GM13977 (cell line): ENCODE measurements around the gene HOXA6.

Experiments
- DNase-seq: peaks from one replicate; pipeline ENCODE4 v3.0.0; 2012; ENCODE audit warnings: low spot score
- in situ Hi-C: fragments of 300-500 bp; cut with MboI; formaldehyde crosslinking; loops from one replicate; pipeline ENCODE4 v1.12.0; 2022; ENCODE audit warnings: low sequenced_read_pairs, low pct_unique_long_range_greater_than_20kb, mixed read lengths, inconsistent platforms; ENCODE audit not compliant: unreplicated experiment
- TF ChIP-seq, protein P1 (sequence below): IDR thresholded peaks from 2 replicates; pipeline ENCODE4 v1.5.1; 2012; ENCODE audit warnings: mild to moderate bottlenecking, control low read depth; ENCODE audit not compliant: insufficient read depth; ENCODE audit errors: extremely low read depth, missing control alignments

Gene HOXA6

DNA sequence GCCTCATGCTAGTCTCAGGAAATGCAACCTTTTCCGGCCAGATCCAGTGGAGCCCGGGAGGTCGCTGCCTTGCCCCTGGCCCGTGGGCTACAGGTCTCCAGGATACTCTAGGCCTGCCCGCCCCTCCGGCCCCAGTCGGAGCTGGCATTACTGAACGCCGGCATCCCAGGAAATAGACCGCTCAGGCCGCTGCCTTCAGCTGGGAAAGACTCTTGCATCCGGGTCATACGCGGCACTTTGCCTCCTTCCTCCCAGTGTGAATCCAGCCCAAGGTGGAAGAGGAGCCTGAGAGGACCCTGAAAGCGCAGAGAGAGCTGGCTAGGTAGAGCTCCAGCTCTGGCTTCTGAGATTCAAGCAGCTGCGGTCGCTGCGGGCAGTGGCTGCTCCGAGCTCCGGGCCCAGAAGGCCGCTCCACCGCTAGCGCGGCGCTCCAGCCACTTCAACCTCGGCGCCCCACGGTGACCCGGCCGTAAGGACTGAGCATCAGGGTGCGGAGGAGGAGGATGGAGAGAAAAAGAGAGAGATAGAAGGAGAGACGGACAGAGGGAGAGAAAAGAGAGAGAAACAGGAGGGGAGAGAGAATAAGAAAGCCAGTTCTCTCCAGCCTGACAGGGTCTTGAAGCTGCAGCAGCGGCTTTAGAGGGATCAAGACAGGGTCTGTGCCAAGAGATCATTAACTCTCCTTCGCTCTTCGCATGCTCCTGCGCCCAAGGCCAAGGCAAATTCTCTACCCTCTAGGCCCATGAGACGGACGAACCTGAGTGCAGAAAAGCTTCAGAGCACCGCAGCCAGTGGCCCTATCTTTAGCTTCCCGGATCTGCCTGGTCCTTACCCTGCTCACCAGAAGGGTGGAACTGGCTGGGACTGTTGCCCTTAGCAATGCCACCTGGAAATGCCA lies 28.3 kb upstream of the HOXA6 start:
- DNase-seq: no peak
- TF ChIP-seq, protein P1, sequence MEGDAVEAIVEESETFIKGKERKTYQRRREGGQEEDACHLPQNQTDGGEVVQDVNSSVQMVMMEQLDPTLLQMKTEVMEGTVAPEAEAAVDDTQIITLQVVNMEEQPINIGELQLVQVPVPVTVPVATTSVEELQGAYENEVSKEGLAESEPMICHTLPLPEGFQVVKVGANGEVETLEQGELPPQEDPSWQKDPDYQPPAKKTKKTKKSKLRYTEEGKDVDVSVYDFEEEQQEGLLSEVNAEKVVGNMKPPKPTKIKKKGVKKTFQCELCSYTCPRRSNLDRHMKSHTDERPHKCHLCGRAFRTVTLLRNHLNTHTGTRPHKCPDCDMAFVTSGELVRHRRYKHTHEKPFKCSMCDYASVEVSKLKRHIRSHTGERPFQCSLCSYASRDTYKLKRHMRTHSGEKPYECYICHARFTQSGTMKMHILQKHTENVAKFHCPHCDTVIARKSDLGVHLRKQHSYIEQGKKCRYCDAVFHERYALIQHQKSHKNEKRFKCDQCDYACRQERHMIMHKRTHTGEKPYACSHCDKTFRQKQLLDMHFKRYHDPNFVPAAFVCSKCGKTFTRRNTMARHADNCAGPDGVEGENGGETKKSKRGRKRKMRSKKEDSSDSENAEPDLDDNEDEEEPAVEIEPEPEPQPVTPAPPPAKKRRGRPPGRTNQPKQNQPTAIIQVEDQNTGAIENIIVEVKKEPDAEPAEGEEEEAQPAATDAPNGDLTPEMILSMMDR: no peak
- in situ Hi-C loops: no loop called here

DNA sequence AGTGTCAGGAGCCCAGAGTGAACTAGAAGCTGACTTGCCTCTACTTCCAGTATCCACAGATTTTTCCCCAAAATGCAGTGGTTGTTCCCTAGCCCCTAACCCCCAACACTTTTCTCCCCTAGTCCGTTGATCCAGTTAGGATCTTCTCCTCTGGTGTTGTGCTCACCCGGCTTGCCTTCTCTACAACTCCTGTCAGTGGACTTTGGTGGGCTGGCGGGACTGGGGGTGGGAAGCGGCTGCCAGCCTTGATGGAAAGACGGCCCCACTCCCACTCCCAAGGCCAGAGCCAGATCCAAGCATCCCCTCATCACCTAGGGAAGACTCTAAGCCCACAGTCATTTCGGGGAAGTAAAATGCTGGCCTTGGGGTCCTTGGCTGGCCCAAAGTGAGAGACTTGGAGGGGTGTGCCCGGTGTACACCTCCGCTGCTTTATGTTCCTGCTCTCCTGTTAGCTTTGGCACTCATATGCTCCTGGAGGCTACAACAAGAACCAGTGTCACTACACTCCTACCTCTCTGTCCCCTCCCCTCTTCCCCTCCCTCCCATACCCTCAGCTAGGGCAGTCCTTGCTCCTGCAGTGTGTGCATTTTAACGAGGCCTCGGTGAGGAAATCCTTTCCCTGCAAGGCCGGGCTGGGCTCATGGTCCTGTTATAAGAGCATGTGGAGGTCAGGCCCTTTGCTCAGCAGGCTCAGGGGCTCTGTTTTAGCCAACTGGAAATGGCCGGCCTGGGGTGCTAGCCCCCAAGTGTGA lies 27.5 kb upstream of the HOXA6 start:
- TF ChIP-seq, protein P1: no peak
- DNase-seq: no peak
- in situ Hi-C loops: loop anchor here (25.0 kb wide), 1 partner anchor 813 kb away; no protein-coding TSS in a partner anchor

DNA sequence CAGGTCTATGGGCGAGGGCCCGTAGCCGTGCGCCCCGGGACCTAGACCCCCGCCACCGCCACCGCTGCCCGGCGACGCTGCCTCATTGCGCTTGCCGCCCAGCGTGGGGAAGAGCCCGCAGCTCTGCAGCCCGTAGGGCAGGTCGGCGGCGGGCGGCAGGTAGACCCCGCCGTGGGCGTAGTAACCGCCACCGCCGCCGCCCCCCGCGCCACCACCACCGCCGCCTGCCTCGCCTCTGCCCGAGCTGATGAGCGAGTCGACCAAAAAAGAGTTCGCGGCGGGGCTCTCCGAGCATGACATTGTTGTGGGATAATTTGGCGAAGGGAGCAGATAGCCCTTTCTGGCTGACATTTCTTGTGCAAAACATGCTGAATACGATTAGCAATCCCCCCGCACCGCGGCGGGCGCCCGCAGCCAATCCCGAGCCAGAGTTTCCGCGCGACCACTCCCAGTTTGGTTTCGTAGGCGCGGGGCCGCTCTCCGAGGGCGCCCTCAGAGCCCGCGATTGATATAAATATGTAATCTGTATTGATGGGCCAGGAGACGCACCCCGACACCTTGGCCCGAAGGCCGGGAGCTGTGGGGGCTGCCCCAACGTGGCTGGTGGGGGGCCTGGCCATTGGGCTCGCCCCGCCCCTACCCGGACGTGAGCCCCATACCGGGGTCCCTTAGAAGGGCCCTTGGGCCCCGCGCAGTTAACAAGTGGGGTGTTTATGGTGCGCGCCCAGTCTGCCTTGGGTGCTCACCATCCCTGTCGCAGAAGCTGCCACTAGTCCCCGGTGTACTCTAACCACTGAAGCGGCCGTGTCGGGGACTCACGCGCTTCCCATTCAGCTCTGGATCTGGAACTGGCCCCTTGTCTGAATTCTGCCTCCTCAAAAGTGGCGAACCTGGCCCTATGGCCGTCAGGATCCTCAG lies 26.6 kb upstream of the HOXA6 start, which contains the start of gene HOXA10:
HOXA10 (minus strand) TSS at position 365 of the 918 bp plus-strand sequence; CDS start at position 351, 14 bp downstream.
- in situ Hi-C loops: loop anchor here (25.0 kb wide), 1 partner anchor 812 kb away; no protein-coding TSS in a partner anchor
- TF ChIP-seq, protein P1: no peak
- DNase-seq: no peak

DNA sequence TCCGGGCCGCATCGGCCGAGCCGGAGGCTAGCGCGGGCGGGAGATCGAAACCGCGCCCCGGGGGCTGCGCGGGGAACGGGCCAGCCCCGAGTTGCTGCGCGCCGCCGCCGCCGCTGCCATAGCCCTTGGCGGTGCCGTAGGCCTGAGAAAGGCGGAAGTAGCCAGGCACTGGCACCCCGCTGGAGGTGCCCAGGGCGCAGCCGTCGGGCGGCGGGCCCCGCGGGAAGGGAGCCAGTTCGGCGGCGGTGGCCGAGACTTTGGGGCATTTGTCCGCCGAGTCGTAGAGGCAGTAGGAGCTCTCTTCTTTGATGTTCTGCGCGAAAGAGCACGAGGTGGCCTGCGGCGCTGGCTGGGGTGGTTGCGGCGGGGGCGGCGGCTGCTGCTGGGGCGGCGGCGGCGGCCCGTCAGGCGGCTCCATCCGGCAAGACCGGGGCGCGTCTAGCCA lies 26.0 kb upstream of the HOXA6 start:
- TF ChIP-seq, protein P1: no peak
- DNase-seq: no peak
- in situ Hi-C loops: loop anchor here (25.0 kb wide), 1 partner anchor 811 kb away; no protein-coding TSS in a partner anchor

DNA sequence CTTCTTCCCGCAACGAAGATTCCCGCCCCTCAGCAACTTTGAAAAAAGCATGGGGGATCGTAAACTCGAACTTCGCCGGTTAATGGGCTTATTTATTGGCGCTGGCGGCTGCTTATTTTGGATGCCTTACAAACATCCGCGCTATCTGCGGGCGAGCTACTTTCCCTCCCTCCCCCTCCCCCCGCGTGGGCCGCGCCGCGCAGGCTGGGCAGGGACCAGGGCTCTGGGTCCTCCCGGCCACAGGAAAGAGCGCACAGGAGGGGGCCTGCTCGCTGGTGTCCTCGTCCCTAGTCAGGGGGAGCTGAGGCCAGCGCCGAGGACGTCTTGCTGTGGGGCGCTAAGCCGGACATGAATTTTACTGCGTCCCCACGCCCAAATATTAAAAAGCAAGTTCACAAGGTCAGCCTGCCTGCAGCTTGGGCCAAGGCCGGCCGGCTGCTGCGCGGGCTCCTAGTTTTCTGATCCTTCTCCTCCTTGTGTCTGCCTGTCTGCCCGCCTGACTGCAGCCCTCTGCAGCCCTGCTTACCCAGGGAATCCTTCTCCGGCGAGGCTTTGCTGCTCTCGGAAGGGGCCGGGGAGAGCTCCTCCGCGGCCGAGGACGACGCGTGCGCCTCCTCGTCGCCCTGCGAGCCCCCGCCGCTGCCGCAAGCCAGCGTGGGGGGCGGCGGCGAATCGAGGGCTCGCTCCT lies 25.4 kb upstream of the HOXA6 start:
- TF ChIP-seq, protein P1: no peak
- no peak for DNase-seq
- in situ Hi-C loops: loop anchor here (25.0 kb wide), 1 partner anchor 811 kb away; no protein-coding TSS in a partner anchor
